CD14-positive monocyte (primary cell): Measurements from ENCODE around the gene MBNL3. TPM values are rescaled to one million over a fixed set of nuclear protein-coding genes. Genes with fewer than 3 reads are reported as not detected.
"Not testable (repeated sequence)": the region's sequence is repeated elsewhere in the genome, so short reads cannot be mapped to it uniquely, and the experiment has no call there.

Source experiments
- DNase-seq, 3 donors: peaks; one replicate each; pipeline ENCODE4 v3.0.0-alpha.2; 2011 to 2022
- H2AFZ ChIP-seq: 2 replicates; pipeline ENCODE4 v1.6.0; 2012; ENCODE audit warnings: mild to moderate bottlenecking, low read depth, low read length, inconsistent platforms; ENCODE audit not compliant: insufficient read depth, poor library complexity, severe bottlenecking
- H3K27ac ChIP-seq, 2 donors: 1 replicate in 1 of 2; 2 replicates in 1 of 2; pipeline ENCODE4 v1.5.1; 2012 to 2013; ENCODE audit warnings: low read length in 2 of 2, control low read depth in 1 of 2, inconsistent platforms in 1 of 2, low read depth in 1 of 2, mild to moderate bottlenecking in 1 of 2
- H3K27me3 ChIP-seq, 2 donors: one replicate each; pipeline versions ENCODE4 v1.6.0 to v1.6.1; 2011 to 2013; ENCODE audit warnings: low read length in 2 of 2; ENCODE audit not compliant: control insufficient read depth in 2 of 2, insufficient read depth in 2 of 2
- H3K36me3 ChIP-seq, 2 donors: replicated peaks in 1 of 2; 1 replicate in 1 of 2; 2 replicates in 1 of 2; pipeline versions ENCODE4 v1.5.1 to v1.6.1; 2012 to 2013; ENCODE audit warnings: low read length in 2 of 2, control low read depth in 1 of 2, inconsistent platforms in 1 of 2, mild to moderate bottlenecking in 1 of 2; ENCODE audit not compliant: insufficient read depth in 2 of 2, control insufficient read depth in 1 of 2
- H3K4me1 ChIP-seq, 2 donors: 1 replicate in 1 of 2; 2 replicates in 1 of 2; pipeline versions ENCODE4 v1.5.1 to v1.6.1; 2012 to 2013; ENCODE audit warnings: low read length in 2 of 2, control low read depth in 1 of 2, inconsistent platforms in 1 of 2, mild to moderate bottlenecking in 1 of 2, moderate library complexity in 1 of 2; ENCODE audit not compliant: insufficient read depth in 2 of 2, control insufficient read depth in 1 of 2
- H3K4me2 ChIP-seq: replicated peaks from 2 replicates; pipeline ENCODE3; 2012; ENCODE audit warnings: low read length, moderate library complexity, mild to moderate bottlenecking; ENCODE audit not compliant: poor library complexity, severe bottlenecking; ENCODE audit errors: extremely low read depth
- H3K4me3 ChIP-seq, 3 experiments: fragments of 200-600 bp in 1 of 3; sonication (generic) in 1 of 3; replicated peaks in 1 of 3; 1 replicate in 2 of 3; 2 replicates in 1 of 3; pipeline ENCODE4 v1.5.1; 2011 to 2013; ENCODE audit warnings: low read length in 3 of 3, mild to moderate bottlenecking in 3 of 3, control low read depth in 2 of 3, low read depth in 2 of 3, inconsistent platforms in 1 of 3, moderate library complexity in 1 of 3
- H3K79me2 ChIP-seq: 2 replicates; pipeline ENCODE4 v1.6.0; 2012; ENCODE audit warnings: mild to moderate bottlenecking, control low read depth, inconsistent platforms, low read length, moderate library complexity; ENCODE audit not compliant: insufficient read depth
- H3K9ac ChIP-seq: 2 replicates; pipeline ENCODE4 v1.6.0; 2017; ENCODE audit warnings: low read length, mild to moderate bottlenecking; ENCODE audit not compliant: insufficient read depth, poor library complexity, severe bottlenecking
- H3K9me3 ChIP-seq, 2 donors: replicated peaks in 1 of 2; 1 replicate in 1 of 2; 2 replicates in 1 of 2; pipeline versions ENCODE4 v1.5.1 to v1.6.1; 2012 to 2013; ENCODE audit warnings: low read length in 2 of 2, control low read depth in 1 of 2; ENCODE audit not compliant: control insufficient read depth in 1 of 2, insufficient read depth in 1 of 2
- H4K20me1 ChIP-seq: 2 replicates; pipeline ENCODE4 v1.6.0; 2012; ENCODE audit warnings: mild to moderate bottlenecking, low read length, control low read depth, moderate library complexity; ENCODE audit not compliant: insufficient read depth
- H3K27ac Mint-ChIP-seq, 7 donors: one replicate each; pipeline ENCODE4 v1.8.0; 2020; ENCODE audit warnings: mild to moderate bottlenecking in 7 of 7, mixed read lengths in 7 of 7, moderate library complexity in 6 of 7, inconsistent platforms in 2 of 7
- H3K27me3 Mint-ChIP-seq, 3 donors: one replicate each; pipeline ENCODE4 v1.8.0; 2021 to 2022; ENCODE audit warnings: low read depth in 3 of 3, mild to moderate bottlenecking in 3 of 3, mixed read lengths in 3 of 3, moderate library complexity in 3 of 3, inconsistent platforms in 1 of 3
- H3K36me3 Mint-ChIP-seq, 2 donors: one replicate each; pipeline ENCODE4 v1.8.0; 2020; ENCODE audit warnings: mixed read lengths in 2 of 2, inconsistent platforms in 1 of 2, mild to moderate bottlenecking in 1 of 2
- H3K4me1 Mint-ChIP-seq: one replicate; pipeline ENCODE4 v1.8.0; 2020; ENCODE audit warnings: mild to moderate bottlenecking, mixed read lengths
- H3K4me3 Mint-ChIP-seq, 2 donors: one replicate each; pipeline ENCODE4 v1.8.0; 2020; ENCODE audit warnings: mild to moderate bottlenecking in 2 of 2, mixed read lengths in 2 of 2, moderate library complexity in 1 of 2
- H3K9me3 Mint-ChIP-seq, 7 donors: one replicate each; pipeline ENCODE4 v1.8.0; 2020 to 2022; ENCODE audit warnings: mixed read lengths in 7 of 7, mild to moderate bottlenecking in 6 of 7, moderate library complexity in 6 of 7, inconsistent platforms in 2 of 7
- CTCF ChIP-seq: fragments of 200-600 bp; IDR thresholded peaks from one replicate; pipeline ENCODE4 v1.8.0; 2022; ENCODE audit warnings: antibody characterized with exemption, mild to moderate bottlenecking
- WGBS: methylation state at CpG from one replicate; pipeline ENCODE4 v1.1.5; 2013; ENCODE audit warnings: missing lambda C conversion rate; ENCODE audit not compliant: insufficient coverage; 5-methylcytosine and 5-hydroxymethylcytosine counted together
- intact Hi-C, 2 donors: fragments of 100-400 bp; cut with micrococcal nuclease; formaldehyde crosslinking; loops; one replicate each; pipeline versions ENCODE4 v1.15.0 to v1.15.1; 2023
- polyA plus RNA-seq, 3 donors: library from polyadenylated mRNA; depleted of rRNA in 1 of 3; unstranded in 2 of 3; stranded (reverse) in 1 of 3; fragments of 300-500 nt in 2 of 3; fragments of >200 nt in 1 of 3; fragmentation: Illumina TruSeq in 2 of 3; gene quantifications; 1 replicate in 2 of 3; 2 replicates in 1 of 3; pipeline ENCODE4 v1.2.3, GENCODE V29; 2012 to 2021

MBNL3 gene
- polyA plus RNA-seq, 3 donors = 7.4 to 32.8 (median 22.4) TPM

- Histone ChIP-seq H3K79me2 (no peaks in the 10 kb centered on the region), H3K4me1 (no peaks in the 10 kb centered on the region), H3K4me3 (no peak overlapping the region), H3K36me3 (no peaks in the 10 kb centered on the region), H3K27me3 (peaks cover 0 to 2% of the 10 kb centered on the region in 2 donors), H3K9me3 (no peaks in the 10 kb centered on the region), H2AFZ (no peak overlapping the region), H3K4me2 (no peak overlapping the region), H3K9ac (no peak overlapping the region), H3K27ac (no peak overlapping the region), H4K20me1 (no peaks in the 10 kb centered on the region)
- intact Hi-C loops = no loop called here
- Mint-ChIP-seq H3K9me3 (peaks cover 0 to 3% (median 0%) of the 10 kb centered on the region in 7 donors), H3K4me1 (no peaks in the 10 kb centered on the region), H3K27me3 (peaks cover 0 to 3% (median 0%) of the 10 kb centered on the region in 3 donors), H3K27ac (no peak overlapping the region), H3K4me3 (no peak overlapping the region), H3K36me3 (no peaks in the 10 kb centered on the region)
- no peak for DNase-seq
- no peak for TF ChIP-seq CTCF
These were observed 27.0 kb downstream of the MBNL3 start for GRCh38 chrX:132461886-132462285.

DNA sequence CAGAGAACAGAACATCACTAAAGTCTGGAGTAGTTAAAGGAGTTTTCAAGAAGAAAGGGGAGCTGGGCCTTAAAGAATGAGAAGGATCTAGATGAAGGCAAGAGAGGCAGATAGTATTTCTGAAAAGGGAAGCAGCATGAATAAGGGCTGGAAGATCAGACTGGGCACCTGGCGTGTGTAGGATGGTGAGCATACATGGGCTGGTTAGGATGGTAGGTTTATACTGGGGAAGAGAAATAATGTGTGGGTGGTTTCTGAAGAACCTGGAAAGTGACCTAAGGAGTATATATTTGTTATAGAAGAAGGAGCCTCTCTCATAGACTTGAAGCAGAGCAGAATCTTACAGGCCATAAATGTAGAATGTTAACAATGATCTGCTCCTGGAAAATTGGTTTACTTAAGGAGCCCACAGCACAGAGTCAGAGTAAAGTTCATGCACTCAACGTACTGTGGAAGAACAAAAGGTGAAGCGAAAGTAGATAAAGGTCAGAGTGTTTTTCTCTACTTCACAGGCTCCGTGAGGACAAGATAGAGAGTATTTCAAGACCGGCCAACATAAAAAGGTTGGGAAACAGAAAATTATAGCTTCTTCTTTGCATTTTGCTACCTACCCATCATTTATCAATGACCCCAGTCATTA lies 35.8 kb downstream of the MBNL3 start:
- Histone ChIP-seq H3K9me3 (peaks cover 5 to 10% of the 10 kb centered on the region in 2 donors), H2AFZ (no peak overlapping the region), H3K4me1 (no peaks in the 10 kb centered on the region), H3K9ac (no peak overlapping the region), H3K4me2 (no peak overlapping the region), H3K27me3 (peaks cover 0 to 4% of the 10 kb centered on the region in 2 donors), H3K27ac (no peak overlapping the region), H3K4me3 (no peak overlapping the region), H3K36me3 (no peaks in the 10 kb centered on the region), H4K20me1 (no peaks in the 10 kb centered on the region), H3K79me2 (no peaks in the 10 kb centered on the region)
- no peak for TF ChIP-seq CTCF
- Mint-ChIP-seq H3K4me3 (no peak overlapping the region), H3K27me3 (peaks cover 0 to 2% (median 0%) of the 10 kb centered on the region in 3 donors), H3K4me1 (no peaks in the 10 kb centered on the region), H3K9me3 (peaks cover 10 to 29% (median 15%) of the 10 kb centered on the region in 7 donors), H3K27ac (no peak overlapping the region), H3K36me3 (peaks cover 4% of the 10 kb centered on the region in 2 donors)
- DNase-seq = no peak
- WGBS = no CpG with 5 or more reads among the region's 5 CpGs
- intact Hi-C loops = no loop called here

DNA sequence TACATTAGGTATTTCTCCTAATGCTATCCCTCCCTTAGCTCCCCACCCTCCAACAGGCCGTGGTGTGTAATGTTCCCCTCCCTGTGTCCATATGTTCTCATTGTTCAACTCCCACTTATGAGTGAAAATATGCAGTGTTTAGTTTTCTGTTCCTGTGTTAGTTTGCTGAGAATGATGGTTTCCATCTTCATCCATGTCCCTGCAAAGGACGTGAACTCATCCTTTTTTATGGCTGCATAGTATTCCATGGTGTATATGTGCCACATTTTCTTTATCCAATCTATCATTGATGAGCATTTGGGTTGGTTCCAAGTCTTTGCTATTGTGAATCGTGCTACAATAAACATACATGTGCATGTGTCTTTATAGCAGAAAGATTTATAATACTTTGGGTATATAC lies 42.9 kb downstream of the MBNL3 start:
- H3K79me2 ChIP-seq, H3K27me3 ChIP-seq, H3K4me3 ChIP-seq, intact Hi-C loops, H3K4me3 Mint-ChIP-seq, H3K9me3 ChIP-seq, H3K9ac ChIP-seq, H3K4me2 ChIP-seq, H3K27ac Mint-ChIP-seq, H2AFZ ChIP-seq, DNase-seq, H3K27me3 Mint-ChIP-seq, H4K20me1 ChIP-seq, H3K36me3 Mint-ChIP-seq, H3K27ac ChIP-seq, H3K36me3 ChIP-seq: not testable (repeated sequence)
- Mint-ChIP-seq H3K9me3 (peaks cover 7 to 37% (median 18%) of the 10 kb centered on the region in 7 donors), H3K4me1 (peaks cover 30% of the 10 kb centered on the region)
- peaks cover 27 to 28% of the 10 kb centered on the region in 2 donors for H3K4me1 ChIP-seq
- WGBS = no CpG with 5 or more reads among the region's 3 CpGs
